CD14-positive monocyte (primary cell): ENCODE data around the gene GNA12. TPM values are rescaled to one million over a fixed set of nuclear protein-coding genes. Genes with fewer than 3 reads are reported as not detected.
A peak's percentile ranks its signal among the peaks of the same experiment; 100 is the strongest.

ENCODE experiments used
- DNase-seq, 3 donors: peaks; one replicate each; pipeline ENCODE4 v3.0.0-alpha.2; 2011 to 2022
- H2AFZ ChIP-seq: 2 replicates; pipeline ENCODE4 v1.6.0; 2012; ENCODE audit warnings: mild to moderate bottlenecking, low read depth, low read length, inconsistent platforms; ENCODE audit not compliant: insufficient read depth, poor library complexity, severe bottlenecking
- H3K27ac ChIP-seq, 2 donors: 1 replicate in 1 of 2; 2 replicates in 1 of 2; pipeline ENCODE4 v1.5.1; 2012 to 2013; ENCODE audit warnings: low read length in 2 of 2, control low read depth in 1 of 2, inconsistent platforms in 1 of 2, low read depth in 1 of 2, mild to moderate bottlenecking in 1 of 2
- H3K27me3 ChIP-seq, 2 donors: one replicate each; pipeline versions ENCODE4 v1.6.0 to v1.6.1; 2011 to 2013; ENCODE audit warnings: low read length in 2 of 2; ENCODE audit not compliant: control insufficient read depth in 2 of 2, insufficient read depth in 2 of 2
- H3K36me3 ChIP-seq, 2 donors: replicated peaks in 1 of 2; 1 replicate in 1 of 2; 2 replicates in 1 of 2; pipeline versions ENCODE4 v1.5.1 to v1.6.1; 2012 to 2013; ENCODE audit warnings: low read length in 2 of 2, control low read depth in 1 of 2, inconsistent platforms in 1 of 2, mild to moderate bottlenecking in 1 of 2; ENCODE audit not compliant: insufficient read depth in 2 of 2, control insufficient read depth in 1 of 2
- H3K4me1 ChIP-seq, 2 donors: 1 replicate in 1 of 2; 2 replicates in 1 of 2; pipeline versions ENCODE4 v1.5.1 to v1.6.1; 2012 to 2013; ENCODE audit warnings: low read length in 2 of 2, control low read depth in 1 of 2, inconsistent platforms in 1 of 2, mild to moderate bottlenecking in 1 of 2, moderate library complexity in 1 of 2; ENCODE audit not compliant: insufficient read depth in 2 of 2, control insufficient read depth in 1 of 2
- H3K4me2 ChIP-seq: replicated peaks from 2 replicates; pipeline ENCODE3; 2012; ENCODE audit warnings: low read length, moderate library complexity, mild to moderate bottlenecking; ENCODE audit not compliant: poor library complexity, severe bottlenecking; ENCODE audit errors: extremely low read depth
- H3K4me3 ChIP-seq, 3 experiments: fragments of 200-600 bp in 1 of 3; sonication (generic) in 1 of 3; replicated peaks in 1 of 3; 1 replicate in 2 of 3; 2 replicates in 1 of 3; pipeline ENCODE4 v1.5.1; 2011 to 2013; ENCODE audit warnings: low read length in 3 of 3, mild to moderate bottlenecking in 3 of 3, control low read depth in 2 of 3, low read depth in 2 of 3, inconsistent platforms in 1 of 3, moderate library complexity in 1 of 3
- H3K79me2 ChIP-seq: 2 replicates; pipeline ENCODE4 v1.6.0; 2012; ENCODE audit warnings: mild to moderate bottlenecking, control low read depth, inconsistent platforms, low read length, moderate library complexity; ENCODE audit not compliant: insufficient read depth
- H3K9ac ChIP-seq: 2 replicates; pipeline ENCODE4 v1.6.0; 2017; ENCODE audit warnings: low read length, mild to moderate bottlenecking; ENCODE audit not compliant: insufficient read depth, poor library complexity, severe bottlenecking
- H3K9me3 ChIP-seq, 2 donors: replicated peaks in 1 of 2; 1 replicate in 1 of 2; 2 replicates in 1 of 2; pipeline versions ENCODE4 v1.5.1 to v1.6.1; 2012 to 2013; ENCODE audit warnings: low read length in 2 of 2, control low read depth in 1 of 2; ENCODE audit not compliant: control insufficient read depth in 1 of 2, insufficient read depth in 1 of 2
- H4K20me1 ChIP-seq: 2 replicates; pipeline ENCODE4 v1.6.0; 2012; ENCODE audit warnings: mild to moderate bottlenecking, low read length, control low read depth, moderate library complexity; ENCODE audit not compliant: insufficient read depth
- H3K27ac Mint-ChIP-seq, 7 donors: one replicate each; pipeline ENCODE4 v1.8.0; 2020; ENCODE audit warnings: mild to moderate bottlenecking in 7 of 7, mixed read lengths in 7 of 7, moderate library complexity in 6 of 7, inconsistent platforms in 2 of 7
- H3K27me3 Mint-ChIP-seq, 3 donors: one replicate each; pipeline ENCODE4 v1.8.0; 2021 to 2022; ENCODE audit warnings: low read depth in 3 of 3, mild to moderate bottlenecking in 3 of 3, mixed read lengths in 3 of 3, moderate library complexity in 3 of 3, inconsistent platforms in 1 of 3
- H3K36me3 Mint-ChIP-seq, 2 donors: one replicate each; pipeline ENCODE4 v1.8.0; 2020; ENCODE audit warnings: mixed read lengths in 2 of 2, inconsistent platforms in 1 of 2, mild to moderate bottlenecking in 1 of 2
- H3K4me1 Mint-ChIP-seq: one replicate; pipeline ENCODE4 v1.8.0; 2020; ENCODE audit warnings: mild to moderate bottlenecking, mixed read lengths
- H3K4me3 Mint-ChIP-seq, 2 donors: one replicate each; pipeline ENCODE4 v1.8.0; 2020; ENCODE audit warnings: mild to moderate bottlenecking in 2 of 2, mixed read lengths in 2 of 2, moderate library complexity in 1 of 2
- H3K9me3 Mint-ChIP-seq, 7 donors: one replicate each; pipeline ENCODE4 v1.8.0; 2020 to 2022; ENCODE audit warnings: mixed read lengths in 7 of 7, mild to moderate bottlenecking in 6 of 7, moderate library complexity in 6 of 7, inconsistent platforms in 2 of 7
- CTCF ChIP-seq: fragments of 200-600 bp; IDR thresholded peaks from one replicate; pipeline ENCODE4 v1.8.0; 2022; ENCODE audit warnings: antibody characterized with exemption, mild to moderate bottlenecking
- WGBS: methylation state at CpG from one replicate; pipeline ENCODE4 v1.1.5; 2013; ENCODE audit warnings: missing lambda C conversion rate; ENCODE audit not compliant: insufficient coverage; 5-methylcytosine and 5-hydroxymethylcytosine counted together
- intact Hi-C, 2 donors: fragments of 100-400 bp; cut with micrococcal nuclease; formaldehyde crosslinking; loops; one replicate each; pipeline versions ENCODE4 v1.15.0 to v1.15.1; 2023
- polyA plus RNA-seq, 3 donors: library from polyadenylated mRNA; depleted of rRNA in 1 of 3; unstranded in 2 of 3; stranded (reverse) in 1 of 3; fragments of 300-500 nt in 2 of 3; fragments of >200 nt in 1 of 3; fragmentation: Illumina TruSeq in 2 of 3; gene quantifications; 1 replicate in 2 of 3; 2 replicates in 1 of 3; pipeline ENCODE4 v1.2.3, GENCODE V29; 2012 to 2021

Gene GNA12
- polyA plus RNA-seq, 3 donors: 3.4 to 25.9 (median 10.6) TPM

GRCh38 chr7:2821161-2821841, 22.8 kb downstream of the GNA12 start:
- peaks cover 52% of the 10 kb centered on the region for H4K20me1 ChIP-seq
- peaks cover 7% of the 10 kb centered on the region in 2 donors for H3K4me1 ChIP-seq
- no peaks in the 10 kb centered on the region for H3K9me3 ChIP-seq
- Mint-ChIP-seq H3K36me3 (peaks cover 26 to 29% of the 10 kb centered on the region in 2 donors), H3K27me3 (peaks cover 0 to 3% (median 0%) of the 10 kb centered on the region in 3 donors), H3K4me1 (peaks cover 31% of the 10 kb centered on the region), H3K9me3 (no peaks in the 10 kb centered on the region), H3K27ac (peak overlapping the region in 6 of 7 donors; percentile 36 to 90 (median 81)), H3K4me3 (no peak overlapping the region)
- 77% methylated on average over 4 of the region's 12 CpGs for WGBS
- H3K36me3 ChIP-seq: no peaks in the 10 kb centered on the region
- no peaks in the 10 kb centered on the region for H3K27me3 ChIP-seq
- no peak overlapping the region for H3K4me3 ChIP-seq
- no peak for TF ChIP-seq CTCF
- no peak overlapping the region for H2AFZ ChIP-seq
- peak overlapping the region; percentile 36 to 80 for H3K27ac ChIP-seq
- H3K4me2 ChIP-seq: no peak overlapping the region
- intact Hi-C loops: loop anchor here in 1 of 2 donors (5.0 kb wide), 2 partner anchors 44 to 104 kb away; no protein-coding TSS in a partner anchor
- H3K79me2 ChIP-seq: peaks cover 44% of the 10 kb centered on the region
- DNase-seq: peak; percentile 36 to 72 (median 49)
- no peak overlapping the region for H3K9ac ChIP-seq

GRCh38 chr7:2820508-2820934, 23.6 kb downstream of the GNA12 start:
- H3K27ac Mint-ChIP-seq: peak overlapping the region in 6 of 7 donors; percentile 63 to 90 (median 81)
- WGBS: 62% methylated on average over 3 of the region's 4 CpGs
- peaks cover 0 to 3% (median 0%) of the 10 kb centered on the region in 3 donors for H3K27me3 Mint-ChIP-seq
- no peaks in the 10 kb centered on the region for H3K9me3 Mint-ChIP-seq
- H3K4me1 ChIP-seq: peaks cover 7% of the 10 kb centered on the region in 2 donors
- no peak overlapping the region for H3K9ac ChIP-seq
- H3K4me3 Mint-ChIP-seq: no peak overlapping the region
- no peaks in the 10 kb centered on the region for H3K9me3 ChIP-seq
- peaks cover 38% of the 10 kb centered on the region for H3K79me2 ChIP-seq
- H3K36me3 Mint-ChIP-seq: peaks cover 26 to 27% of the 10 kb centered on the region in 2 donors
- H3K27me3 ChIP-seq: no peaks in the 10 kb centered on the region
- no peak overlapping the region for H2AFZ ChIP-seq
- H3K4me3 ChIP-seq: no peak overlapping the region
- peak overlapping the region; percentile 36 to 80 for H3K27ac ChIP-seq
- H4K20me1 ChIP-seq: peaks cover 48% of the 10 kb centered on the region
- intact Hi-C loops: loop anchor here in 1 of 2 donors (5.0 kb wide), 2 partner anchors 43 to 103 kb away; no protein-coding TSS in a partner anchor
- no peaks in the 10 kb centered on the region for H3K36me3 ChIP-seq
- H3K4me1 Mint-ChIP-seq: peaks cover 31% of the 10 kb centered on the region
- DNase-seq: peak; percentile 82 to 96 (median 88)
- TF ChIP-seq CTCF: no peak
- H3K4me2 ChIP-seq: no peak overlapping the region
